Body of pancreas (tissue), 4 donors: ENCODE results near the gene SMIM29. TPM values are rescaled to one million over a fixed set of nuclear protein-coding genes. Genes with fewer than 3 reads are reported as not detected.

ENCODE experiments used
- ATAC-seq: fragments of 150-250 bp; one replicate; pipeline ENCODE4 v1.9.1; 2016
- DNase-seq, 4 donors: peaks; one replicate each; pipeline ENCODE4 v3.0.0-alpha.2; 2019
- H3K27ac ChIP-seq, 4 donors: fragments of 200-600 bp; sonication (generic); 1 replicate in 3 of 4; 2 replicates in 1 of 4; pipeline versions ENCODE4 v1.5.1 to v1.6.1; 2016 to 2019; ENCODE audit warnings: mild to moderate bottlenecking in 1 of 4, mixed read lengths in 1 of 4, moderate library complexity in 1 of 4
- H3K27me3 ChIP-seq, 2 donors: fragments of 200-600 bp; sonication (generic); one replicate each; pipeline ENCODE4 v1.6.0; 2016; ENCODE audit warnings: mild to moderate bottlenecking in 1 of 2
- H3K36me3 ChIP-seq, 2 donors: fragments of 200-600 bp; sonication (generic); replicated peaks in 1 of 2; 2 replicates each; pipeline ENCODE4 v1.5.1; 2016; ENCODE audit warnings: low read depth in 2 of 2; ENCODE audit not compliant: insufficient read depth in 1 of 2
- H3K4me1 ChIP-seq: fragments of 200-600 bp; sonication (generic); one replicate; pipeline ENCODE4 v1.6.0; 2016
- H3K4me3 ChIP-seq, 2 donors: fragments of 200-600 bp; sonication (generic); 1 replicate in 1 of 2; 2 replicates in 1 of 2; pipeline ENCODE4 v1.5.1; 2016 to 2019
- H3K9me3 ChIP-seq, 3 donors: fragments of 200-600 bp; sonication (generic); 1 replicate in 2 of 3; 2 replicates in 1 of 3; pipeline ENCODE4 v1.5.1; 2016
- CTCF ChIP-seq, 7 experiments: fragments of 450-650 bp in 4 of 7; fragments of 200-600 bp in 3 of 7; sonication (generic) in 3 of 7; IDR thresholded peaks; one replicate each; pipeline ENCODE4 v1.5.1; 2016 to 2019; ENCODE audit warnings: antibody characterized with exemption in 7 of 7
- POLR2A ChIP-seq, 3 donors: fragments of 450-650 bp; IDR thresholded peaks; one replicate each; pipeline ENCODE4 v1.6.1; 2016; ENCODE audit warnings: antibody characterized with exemption in 3 of 3, mild to moderate bottlenecking in 2 of 3
- WGBS, 2 donors: methylation state at CpG; one replicate each; pipeline ENCODE4 v1.1.5; 2017; 5-methylcytosine and 5-hydroxymethylcytosine counted together
- intact Hi-C: fragments of 100-400 bp; cut with DNase I; formaldehyde crosslinking; loops from one replicate; pipeline ENCODE4 v1.15.1; 2023
- total RNA-seq, 2 donors: library from RNA; depleted of rRNA; stranded (reverse); fragments of >200 nt; gene quantifications; one replicate each; pipeline ENCODE4 v1.1.0, GENCODE V29; 2016

SMIM29 gene
- total RNA-seq, 2 donors from 2014 or later, result 8.6 to 21.5 TPM

GRCh38 chr6:34204693-34205092, 44.1 kb downstream of the SMIM29 start:
- H3K27me3 ChIP-seq, result no peaks in the 10 kb centered on the region
- TF ChIP-seq POLR2A (IDR thresholded peaks at IDR 0.05) (no peak), CTCF (IDR thresholded peaks at IDR 0.05) (no peak)
- H3K27ac ChIP-seq, result no peak overlapping the region
- DNase-seq (no peak), ATAC-seq (no peak)
- no peak overlapping the region for H3K4me3 ChIP-seq
- H3K9me3 ChIP-seq, result no peaks in the 10 kb centered on the region
- no peaks in the 10 kb centered on the region for H3K36me3 ChIP-seq
- 95 to 100% methylated on average over 4 of the region's 4 CpGs for whole genome bisulfite sequencing, 2 donors
- intact Hi-C loops, result no loop called here
- H3K4me1 ChIP-seq, result no peaks in the 10 kb centered on the region

- Histone ChIP-seq H3K36me3 (no peaks in the 10 kb centered on the region), H3K27ac (no peak overlapping the region), H3K4me3 (no peak overlapping the region), H3K27me3 (no peaks in the 10 kb centered on the region), H3K9me3 (no peaks in the 10 kb centered on the region), H3K4me1 (no peaks in the 10 kb centered on the region)
- intact Hi-C loops, result no loop called here
- DNase-seq (no peak), ATAC-seq (no peak)
- no peak for TF ChIP-seq POLR2A (IDR thresholded peaks at IDR 0.05)
- no peak for TF ChIP-seq CTCF (IDR thresholded peaks at IDR 0.05)
- WGBS, 2 donors, result 76 to 78% methylated on average over 4 to 16 of the region's 20 CpGs
Observed at GRCh38 chr6:34202329-34203201, 46.2 kb downstream of the SMIM29 start.

- Histone ChIP-seq H3K27ac (no peak overlapping the region), H3K27me3 (no peaks in the 10 kb centered on the region), H3K4me1 (peaks cover 2% of the 10 kb centered on the region), H3K4me3 (no peak overlapping the region), H3K9me3 (no peaks in the 10 kb centered on the region), H3K36me3 (no peaks in the 10 kb centered on the region)
- intact Hi-C loops, result no loop called here
- 85 to 88% methylated on average over 4 of the region's 4 CpGs for WGBS, 2 donors
- no peak for DNase-seq
- ATAC-seq, result no peak
- TF ChIP-seq CTCF (IDR thresholded peaks at IDR 0.05) (no peak), POLR2A (IDR thresholded peaks at IDR 0.05) (no peak)
Observed at GRCh38 chr6:34201455-34202107, 47.2 kb downstream of the SMIM29 start.

- WGBS, 2 donors, result 41 to 54% methylated on average over 5 of the region's 5 CpGs
- no peaks in the 10 kb centered on the region for H3K27me3 ChIP-seq
- no peaks in the 10 kb centered on the region for H3K36me3 ChIP-seq
- no peaks in the 10 kb centered on the region for H3K9me3 ChIP-seq
- no peak overlapping the region for H3K4me3 ChIP-seq
- ATAC-seq (no peak), DNase-seq (no peak)
- intact Hi-C loops, result no loop called here
- no peak for TF ChIP-seq POLR2A (IDR thresholded peaks at IDR 0.05)
- TF ChIP-seq CTCF (IDR thresholded peaks at IDR 0.05), result no peak
- peaks cover 11% of the 10 kb centered on the region for H3K4me1 ChIP-seq
- no peak overlapping the region for H3K27ac ChIP-seq
Observed at GRCh38 chr6:34200340-34200971, 48.4 kb downstream of the SMIM29 start.
